A549 (cell line): ENCODE measurements around the gene CASTOR1.

Source experiments
- CHD2 ChIP-seq: fragments of 150-350 bp; IDR thresholded peaks from 2 replicates; pipeline ENCODE4 v1.6.1; 2014; ENCODE audit warnings: low read length; ENCODE audit not compliant: partially characterized antibody
- CTCF ChIP-seq: fragments of >200 bp; sonication (Bioruptor Twin); formaldehyde crosslinking; IDR thresholded peaks from 3 replicates; pipeline ENCODE4 v1.5.1; 2016
- E2F6 ChIP-seq: IDR thresholded peaks from 2 replicates; pipeline ENCODE4 v1.6.1; 2012; ENCODE audit warnings: low read depth, borderline replicate concordance
- EHMT2 ChIP-seq: fragments of 200-600 bp; sonication (generic); IDR thresholded peaks from 2 replicates; pipeline ENCODE4 v1.6.1; 2016; ENCODE audit warnings: antibody characterized with exemption, low read depth, mild to moderate bottlenecking, moderate library complexity
- EP300 ChIP-seq, 2 experiments: fragments of >200 bp; sonication (Bioruptor Twin); formaldehyde crosslinking; IDR thresholded peaks; 2 replicates in 1 of 2; 3 replicates in 1 of 2; pipeline ENCODE4 v1.6.1; 2016 to 2017
- HDAC2 ChIP-seq: fragments of 200-600 bp; sonication (generic); IDR thresholded peaks from 2 replicates; pipeline ENCODE4 v1.6.1; 2016
- HOXA7 ChIP-seq: fragments of 250-450 bp; sonication (Bioruptor Pico); IDR thresholded peaks from 2 replicates; pipeline ENCODE4 v1.5.0; 2020; ENCODE audit warnings: mild to moderate bottlenecking, moderate library complexity
- JUN ChIP-seq, 2 experiments: fragments of >200 bp; sonication (Bioruptor Twin); formaldehyde crosslinking; IDR thresholded peaks; 2 replicates in 1 of 2; 3 replicates in 1 of 2; pipeline ENCODE4 v1.6.1; 2016 to 2017
- KDM5A ChIP-seq: fragments of 200-600 bp; sonication (generic); IDR thresholded peaks from 2 replicates; pipeline ENCODE4 v1.6.1; 2016; ENCODE audit warnings: antibody characterized with exemption, mild to moderate bottlenecking
- NR3C1 ChIP-seq: fragments of >200 bp; sonication (Bioruptor Twin); formaldehyde crosslinking; IDR thresholded peaks from 3 replicates; pipeline ENCODE4 v1.6.1; 2017
- POLR2A ChIP-seq: IDR thresholded peaks from 2 replicates; pipeline ENCODE4 v1.6.1; 2012; ENCODE audit warnings: mild to moderate bottlenecking, low read length
- RCOR1 ChIP-seq: fragments of 150-350 bp; IDR thresholded peaks from 2 replicates; pipeline ENCODE4 v1.6.1; 2014; ENCODE audit warnings: antibody characterized with exemption, low read length, low read depth
- RNF2 ChIP-seq: fragments of 200-600 bp; sonication (generic); IDR thresholded peaks from 2 replicates; pipeline ENCODE4 v1.6.1; 2016; ENCODE audit warnings: low read depth, mild to moderate bottlenecking, antibody characterized with exemption, moderate library complexity, borderline replicate concordance

- TF ChIP-seq POLR2A (no peak), EHMT2 (no peak), HOXA7 (no peak), HDAC2 (no peak), CTCF (no peak), CHD2 (no peak), KDM5A (no peak), RNF2 (no peak), E2F6 (no peak), NR3C1 (no peak), RCOR1 (no peak), EP300 (IDR thresholded peaks at IDR 0.05) (no peak), JUN (IDR thresholded peaks at IDR 0.05) (no peak)
Measured at GRCh38 chr22:30289980-30290313, 642 bp upstream of the CASTOR1 start.
